Neuronal stem cell (in vitro differentiated cells): Measurements from ENCODE around the gene ADCY3.
A peak's percentile ranks its signal among the peaks of the same experiment; 100 is the strongest.

Experiments used
- DNase-seq: peaks from one replicate; pipeline ENCODE4 v3.0.0-alpha.2; 2013; ENCODE audit warnings: low spot score
- H2AFZ ChIP-seq: one replicate; pipeline ENCODE4 v1.6.1; 2013; ENCODE audit warnings: mild to moderate bottlenecking, low read length, inconsistent platforms
- H2AK5ac ChIP-seq: 2 replicates; pipeline ENCODE4 v1.6.1; 2013; ENCODE audit warnings: low read depth, mild to moderate bottlenecking, inconsistent platforms, low read length, moderate library complexity, mixed read lengths
- H2BK120ac ChIP-seq: 2 replicates; pipeline ENCODE4 v1.6.1; 2013; ENCODE audit warnings: low read depth, mild to moderate bottlenecking, inconsistent platforms, low read length, moderate library complexity, mixed read lengths
- H2BK12ac ChIP-seq: one replicate; pipeline ENCODE4 v1.6.1; 2013; ENCODE audit warnings: low read length, inconsistent platforms
- H2BK15ac ChIP-seq: 2 replicates; pipeline ENCODE4 v1.6.1; 2013; ENCODE audit warnings: mild to moderate bottlenecking, low read length, inconsistent platforms, mixed read lengths
- H2BK5ac ChIP-seq: one replicate; pipeline ENCODE4 v1.6.1; 2013; ENCODE audit warnings: inconsistent platforms, mild to moderate bottlenecking, low read length, moderate library complexity
- H3K14ac ChIP-seq: one replicate; pipeline ENCODE4 v1.6.1; 2013; ENCODE audit warnings: low read length, inconsistent platforms
- H3K18ac ChIP-seq: 2 replicates; pipeline ENCODE4 v1.6.1; 2013; ENCODE audit warnings: low read length, inconsistent platforms
- H3K23ac ChIP-seq: 2 replicates; pipeline ENCODE4 v1.6.1; 2013; ENCODE audit warnings: low read depth, mild to moderate bottlenecking, mixed read lengths, low read length, inconsistent platforms; ENCODE audit not compliant: poor library complexity
- H3K27ac ChIP-seq: replicated peaks from 3 replicates; pipeline ENCODE4 v1.5.1; 2013; ENCODE audit warnings: low read length, inconsistent platforms
- H3K27me3 ChIP-seq, 3 experiments: 2 replicates each; pipeline ENCODE4 v1.6.1; 2013; ENCODE audit warnings: low read length in 3 of 3, mild to moderate bottlenecking in 2 of 3, inconsistent platforms in 1 of 3, low read depth in 1 of 3, mixed read lengths in 1 of 3, moderate library complexity in 1 of 3; ENCODE audit not compliant: control insufficient read depth in 3 of 3, insufficient read depth in 3 of 3
- H3K36me3 ChIP-seq, 2 donors: replicated peaks in 1 of 2; 2 replicates each; pipeline ENCODE4 v1.6.1; 2013; ENCODE audit warnings: low read length in 2 of 2; ENCODE audit not compliant: control insufficient read depth in 2 of 2, insufficient read depth in 2 of 2
- H3K4ac ChIP-seq: 2 replicates; pipeline ENCODE4 v1.6.1; 2013; ENCODE audit warnings: inconsistent platforms, mild to moderate bottlenecking, low read length, moderate library complexity
- H3K4me1 ChIP-seq, 2 donors: 1 replicate in 1 of 2; 2 replicates in 1 of 2; pipeline ENCODE4 v1.6.1; 2013; ENCODE audit warnings: low read length in 2 of 2, low read depth in 1 of 2; ENCODE audit not compliant: control insufficient read depth in 2 of 2, insufficient read depth in 1 of 2
- H3K4me2 ChIP-seq: one replicate; pipeline ENCODE4 v1.6.1; 2013; ENCODE audit warnings: mild to moderate bottlenecking, low read length, inconsistent platforms; ENCODE audit not compliant: insufficient read depth, poor library complexity, severe bottlenecking
- H3K4me3 ChIP-seq, 2 donors: 2 replicates each; pipeline ENCODE4 v1.5.1; 2013; ENCODE audit warnings: low read length in 2 of 2, mild to moderate bottlenecking in 2 of 2, inconsistent platforms in 1 of 2, moderate library complexity in 1 of 2
- H3K79me1 ChIP-seq: one replicate; pipeline ENCODE4 v1.6.1; 2013; ENCODE audit warnings: low read depth, mild to moderate bottlenecking, inconsistent platforms, low read length, moderate library complexity
- H3K9ac ChIP-seq: one replicate; pipeline ENCODE4 v1.6.1; 2013; ENCODE audit warnings: mild to moderate bottlenecking, low read depth, low read length, inconsistent platforms; ENCODE audit not compliant: poor library complexity
- H3K9me3 ChIP-seq, 2 donors: replicated peaks in 1 of 2; 2 replicates each; pipeline versions ENCODE3 to v1.6.1; 2013; ENCODE audit warnings: low read length in 2 of 2, mild to moderate bottlenecking in 2 of 2, inconsistent platforms in 1 of 2, low read depth in 1 of 2, mixed read lengths in 1 of 2, moderate library complexity in 1 of 2; ENCODE audit not compliant: control insufficient read depth in 2 of 2, insufficient read depth in 1 of 2
- H4K8ac ChIP-seq: one replicate; pipeline ENCODE4 v1.6.1; 2013; ENCODE audit warnings: low read depth, mild to moderate bottlenecking, inconsistent platforms, low read length, moderate library complexity
- H4K91ac ChIP-seq: one replicate; pipeline ENCODE4 v1.6.1; 2013; ENCODE audit warnings: low read length, low read depth, mild to moderate bottlenecking, inconsistent platforms; ENCODE audit not compliant: poor library complexity
- WGBS, 2 donors: extraction: QIAGEN DNeasy Blood & Tissue Kit; methylation state at CpG; one replicate each; pipeline ENCODE4 v1.1.7; 2013; ENCODE audit warnings: missing lambda C conversion rate in 2 of 2, mixed read lengths in 1 of 2; ENCODE audit not compliant: insufficient read length in 2 of 2, insufficient replicate concordance in 1 of 2; ENCODE audit errors: extremely low coverage in 2 of 2; 5-methylcytosine and 5-hydroxymethylcytosine counted together

Gene ADCY3

GRCh38 chr2:24917731-24918325, 2.2 kb downstream of the ADCY3 start:
- Histone ChIP-seq H4K8ac (no peak overlapping the region), H3K27me3 (no peaks in the 10 kb centered on the region), H2AK5ac (peak overlapping the region; percentile 50)

DNA sequence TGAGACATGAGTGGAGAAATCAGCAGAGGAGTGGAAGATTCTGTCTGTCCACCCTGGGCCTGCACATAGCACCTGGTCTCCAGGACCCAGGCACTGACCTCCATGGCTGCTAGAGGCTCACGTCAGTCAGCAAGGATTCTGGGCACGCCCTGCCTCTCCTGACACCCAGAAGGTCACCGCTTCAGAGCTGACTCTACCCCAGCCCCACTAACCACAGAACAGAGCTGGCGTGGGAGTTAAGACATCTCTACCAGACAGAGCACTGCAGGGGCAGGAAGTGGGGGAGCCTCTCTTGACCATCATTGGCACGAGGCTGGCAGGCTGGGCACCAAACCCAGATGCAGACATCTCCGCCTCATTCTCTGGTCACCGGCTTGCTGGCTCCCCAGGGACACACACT, 3.0 kb downstream of the ADCY3 start:
- H4K91ac ChIP-seq, result no peak overlapping the region
- H2AFZ ChIP-seq, result no peak overlapping the region
- H3K27ac ChIP-seq, result no peak overlapping the region
- H2BK5ac ChIP-seq, result peak overlapping the region; percentile 68
- no peaks in the 10 kb centered on the region for H3K27me3 ChIP-seq
- no peak overlapping the region for H2BK12ac ChIP-seq
- no peak for DNase-seq
- H2BK120ac ChIP-seq, result peak overlapping the region; percentile 17
- H3K79me1 ChIP-seq, result peaks cover 16% of the 10 kb centered on the region
- peaks cover 21 to 60% of the 10 kb centered on the region in 2 donors for H3K36me3 ChIP-seq
- H3K4ac ChIP-seq, result no peak overlapping the region
- H2BK15ac ChIP-seq, result no peak overlapping the region
- no CpG with 5 or more reads among the region's 7 CpGs for WGBS, 2 donors
- no peak overlapping the region for H3K4me3 ChIP-seq
- H3K9me3 ChIP-seq, result no peaks in the 10 kb centered on the region
- no peak overlapping the region for H3K14ac ChIP-seq
- H3K18ac ChIP-seq, result peak overlapping the region; percentile 6
- H3K4me1 ChIP-seq, result peaks cover 2 to 14% of the 10 kb centered on the region in 2 donors
- H4K8ac ChIP-seq, result no peak overlapping the region
- no peak overlapping the region for H3K4me2 ChIP-seq
- no peak overlapping the region for H3K9ac ChIP-seq
- H2AK5ac ChIP-seq, result no peak overlapping the region
- H3K23ac ChIP-seq, result no peak overlapping the region

More at GRCh38 chr2:24917731-24918325, 2.2 kb downstream of the ADCY3 start:
- H3K23ac ChIP-seq, result peak overlapping the region; percentile 47
- no peak overlapping the region for H2AFZ ChIP-seq
- no CpG with 5 or more reads among the region's 12 CpGs for WGBS, 2 donors
- H3K27ac ChIP-seq, result no peak overlapping the region
- H3K4me3 ChIP-seq, result peak overlapping the region in 1 of 2 donors; percentile 7
- DNase-seq, result no peak
- peak overlapping the region; percentile 76 for H2BK5ac ChIP-seq
- peaks cover 2 to 14% of the 10 kb centered on the region in 2 donors for H3K4me1 ChIP-seq
- H3K9ac ChIP-seq, result peak overlapping the region; percentile 55
- H3K4me2 ChIP-seq, result peak overlapping the region; percentile 19
- no peak overlapping the region for H2BK15ac ChIP-seq
- H3K14ac ChIP-seq, result no peak overlapping the region
- no peak overlapping the region for H2BK120ac ChIP-seq
- no peak overlapping the region for H3K18ac ChIP-seq
- peaks cover 18 to 52% of the 10 kb centered on the region in 2 donors for H3K36me3 ChIP-seq
- H4K91ac ChIP-seq, result no peak overlapping the region
- peaks cover 16% of the 10 kb centered on the region for H3K79me1 ChIP-seq
- no peak overlapping the region for H3K4ac ChIP-seq
- H3K9me3 ChIP-seq, result no peaks in the 10 kb centered on the region
- H2BK12ac ChIP-seq, result no peak overlapping the region

- no peak overlapping the region for H2BK120ac ChIP-seq
- H3K4me1 ChIP-seq, result peaks cover 2 to 14% of the 10 kb centered on the region in 2 donors
- H4K8ac ChIP-seq, result no peak overlapping the region
- no peak overlapping the region for H3K4me3 ChIP-seq
- no peak overlapping the region for H2BK15ac ChIP-seq
- H3K18ac ChIP-seq, result no peak overlapping the region
- H3K9me3 ChIP-seq, result no peaks in the 10 kb centered on the region
- H2BK5ac ChIP-seq, result no peak overlapping the region
- no peak overlapping the region for H3K4ac ChIP-seq
- no peak overlapping the region for H3K23ac ChIP-seq
- no peak overlapping the region for H2AK5ac ChIP-seq
- WGBS, 2 donors, result no CpG with 5 or more reads among the region's 4 CpGs
- H3K79me1 ChIP-seq, result peaks cover 16% of the 10 kb centered on the region
- H4K91ac ChIP-seq, result no peak overlapping the region
- no peak overlapping the region for H2BK12ac ChIP-seq
- H2AFZ ChIP-seq, result no peak overlapping the region
- H3K27me3 ChIP-seq, result no peaks in the 10 kb centered on the region
- no peak overlapping the region for H3K27ac ChIP-seq
- no peak overlapping the region for H3K14ac ChIP-seq
- DNase-seq, result no peak
- no peak overlapping the region for H3K9ac ChIP-seq
- H3K4me2 ChIP-seq, result no peak overlapping the region
- H3K36me3 ChIP-seq, result peaks cover 21 to 71% of the 10 kb centered on the region in 2 donors
Measured at GRCh38 chr2:24915796-24916195, 4.2 kb downstream of the ADCY3 start.

GRCh38 chr2:24915175-24915574, 4.9 kb downstream of the ADCY3 start:
- no peak overlapping the region for H2AK5ac ChIP-seq
- H3K23ac ChIP-seq, result no peak overlapping the region
- no CpG with 5 or more reads among the region's 8 CpGs for WGBS, 2 donors
- H4K91ac ChIP-seq, result no peak overlapping the region
- no peak overlapping the region for H3K9ac ChIP-seq
- H3K4ac ChIP-seq, result no peak overlapping the region
- H3K9me3 ChIP-seq, result peaks cover 0 to 2% of the 10 kb centered on the region in 2 donors
- no peak overlapping the region for H2BK120ac ChIP-seq
- no peak overlapping the region for H3K4me2 ChIP-seq
- no peak overlapping the region for H2BK15ac ChIP-seq
- DNase-seq, result no peak
- H3K4me3 ChIP-seq, result no peak overlapping the region
- H2AFZ ChIP-seq, result no peak overlapping the region
- H3K36me3 ChIP-seq, result peaks cover 21 to 78% of the 10 kb centered on the region in 2 donors
- H4K8ac ChIP-seq, result no peak overlapping the region
- no peak overlapping the region for H2BK5ac ChIP-seq
- peaks cover 16% of the 10 kb centered on the region for H3K79me1 ChIP-seq
- no peak overlapping the region for H3K18ac ChIP-seq
- H3K14ac ChIP-seq, result no peak overlapping the region
- H3K27ac ChIP-seq, result no peak overlapping the region
- H3K27me3 ChIP-seq, result no peaks in the 10 kb centered on the region
- no peak overlapping the region for H2BK12ac ChIP-seq
- peaks cover 0 to 14% of the 10 kb centered on the region in 2 donors for H3K4me1 ChIP-seq
